Activated CD8-positive, alpha-beta T cell treated with anti-CD3 and anti-CD28 coated beads for 36 hours (primary cell): ENCODE results near the gene NRG3. TPM values are rescaled to one million over a fixed set of nuclear protein-coding genes. Genes with fewer than 3 reads are reported as not detected.

Source experiments
- ATAC-seq: fragments of 200-7000 bp; cut with Tn5 transposase; one replicate; pipeline ENCODE4 v1.10.0; 2021; ENCODE audit warnings: mild to moderate bottlenecking, moderate library complexity
- CTCF ChIA-PET: fragments of 350-600 bp; sonication (Branson Sonifier 250); formaldehyde crosslinking; loops from one replicate; lab custom pipeline; 2021; ENCODE audit warnings: antibody characterized with exemption; lab: Charles Lee
- POLR2A ChIA-PET: fragments of 350-600 bp; sonication (Branson Sonifier 250); formaldehyde crosslinking; loops from one replicate; lab custom pipeline; 2021; ENCODE audit warnings: antibody characterized with exemption; lab: Charles Lee
- DNase-seq: peaks from one replicate; pipeline ENCODE4 v3.0.0-alpha.2; 2020
- H3K27ac Mint-ChIP-seq: one replicate; pipeline ENCODE4 v1.8.0; 2021; ENCODE audit warnings: mild to moderate bottlenecking, mixed read lengths
- H3K27me3 Mint-ChIP-seq: one replicate; pipeline ENCODE4 v1.8.0; 2021; ENCODE audit warnings: mixed read lengths
- H3K36me3 Mint-ChIP-seq: one replicate; pipeline ENCODE4 v1.8.0; 2021; ENCODE audit warnings: low read depth, mixed read lengths
- H3K4me1 Mint-ChIP-seq: one replicate; pipeline ENCODE4 v1.8.0; 2021; ENCODE audit warnings: low read depth, mixed read lengths
- H3K4me3 Mint-ChIP-seq: one replicate; pipeline ENCODE4 v1.8.0; 2021; ENCODE audit warnings: mild to moderate bottlenecking, moderate library complexity, mixed read lengths
- H3K9me3 Mint-ChIP-seq: one replicate; pipeline ENCODE4 v1.8.0; 2021; ENCODE audit warnings: mixed read lengths
- CTCF ChIP-seq: fragments of 200-600 bp; IDR thresholded peaks from one replicate; pipeline ENCODE4 v1.8.0; 2022; ENCODE audit warnings: antibody characterized with exemption, mild to moderate bottlenecking
- intact Hi-C: fragments of 100-400 bp; cut with micrococcal nuclease; formaldehyde crosslinking; loops from one replicate; pipeline ENCODE4 v1.10.0; 2022
- total RNA-seq, 2 experiments: library from RNA; stranded (reverse); gene quantifications; one replicate each; pipeline ENCODE4 v1.2.3, GENCODE V29; 2021

NRG3 gene
- total RNA-seq, 2 experiments from 2014 or later = not detected

- Mint-ChIP-seq H3K27ac (no peak overlapping the region), H3K4me3 (no peak overlapping the region), H3K36me3 (no peaks in the 10 kb centered on the region), H3K27me3 (no peaks in the 10 kb centered on the region), H3K4me1 (no peaks in the 10 kb centered on the region), H3K9me3 (peaks cover 9% of the 10 kb centered on the region)
- POLR2A ChIA-PET = no interaction called here
- no peak for TF ChIP-seq CTCF
- intact Hi-C loops = no loop called here
- CTCF ChIA-PET = no interaction called here
- DNase-seq (no peak), ATAC-seq (no peak)
These were observed 103.2 kb downstream of the NRG3 start for GRCh38 chr10:81978238-81978637.

GRCh38 chr10:81981724-81982123, 106.7 kb downstream of the NRG3 start:
- ATAC-seq (no peak), DNase-seq (no peak)
- TF ChIP-seq CTCF = no peak
- no peak overlapping the region for H3K27ac Mint-ChIP-seq
- no peak overlapping the region for H3K4me3 Mint-ChIP-seq
- POLR2A ChIA-PET = no interaction called here
- H3K4me1 Mint-ChIP-seq = no peaks in the 10 kb centered on the region
- peaks cover 2% of the 10 kb centered on the region for H3K9me3 Mint-ChIP-seq
- CTCF ChIA-PET = no interaction called here
- intact Hi-C loops = no loop called here
- no peaks in the 10 kb centered on the region for H3K36me3 Mint-ChIP-seq
- H3K27me3 Mint-ChIP-seq = no peaks in the 10 kb centered on the region

- POLR2A ChIA-PET = no interaction called here
- Mint-ChIP-seq H3K27ac (no peak overlapping the region), H3K9me3 (peaks cover under 1% of the 10 kb centered on the region), H3K4me3 (no peak overlapping the region), H3K36me3 (no peaks in the 10 kb centered on the region), H3K4me1 (no peaks in the 10 kb centered on the region), H3K27me3 (no peaks in the 10 kb centered on the region)
- DNase-seq = no peak
- TF ChIP-seq CTCF = no peak
- intact Hi-C loops = no loop called here
- CTCF ChIA-PET = interaction anchor here (1.1 kb wide), 1 partner anchor 29 kb away, joined by 3 read pairs; no protein-coding TSS in a partner anchor
- no peak for ATAC-seq
These were observed 109.4 kb downstream of the NRG3 start for GRCh38 chr10:81984428-81984827.

- Mint-ChIP-seq H3K27me3 (no peaks in the 10 kb centered on the region), H3K27ac (no peak overlapping the region), H3K9me3 (no peaks in the 10 kb centered on the region), H3K4me1 (no peaks in the 10 kb centered on the region), H3K36me3 (no peaks in the 10 kb centered on the region), H3K4me3 (no peak overlapping the region)
- ATAC-seq = no peak
- DNase-seq = no peak
- no peak for TF ChIP-seq CTCF
- ChIA-PET POLR2A (no interaction called here), CTCF (no interaction called here)
- intact Hi-C loops = no loop called here
These were observed 120.3 kb downstream of the NRG3 start for GRCh38 chr10:81995254-81995653.

GRCh38 chr10:81996927-81997326, 121.9 kb downstream of the NRG3 start:
- Mint-ChIP-seq H3K9me3 (peaks cover under 1% of the 10 kb centered on the region), H3K27me3 (no peaks in the 10 kb centered on the region), H3K4me1 (no peaks in the 10 kb centered on the region), H3K36me3 (no peaks in the 10 kb centered on the region), H3K4me3 (no peak overlapping the region), H3K27ac (no peak overlapping the region)
- no peak for DNase-seq
- intact Hi-C loops = no loop called here
- no peak for ATAC-seq
- CTCF ChIA-PET = no interaction called here
- no peak for TF ChIP-seq CTCF
- POLR2A ChIA-PET = no interaction called here
